NCI-H226 (cell line): Measurements from ENCODE around the gene ZNG1F.
"Not testable (repeated sequence)": the region's sequence is repeated elsewhere in the genome, so short reads cannot be mapped to it uniquely, and the experiment has no call there.

Source experiments
- DNase-seq: peaks from one replicate; pipeline ENCODE4 v3.0.0-alpha.2; 2015

ZNG1F gene

DNA sequence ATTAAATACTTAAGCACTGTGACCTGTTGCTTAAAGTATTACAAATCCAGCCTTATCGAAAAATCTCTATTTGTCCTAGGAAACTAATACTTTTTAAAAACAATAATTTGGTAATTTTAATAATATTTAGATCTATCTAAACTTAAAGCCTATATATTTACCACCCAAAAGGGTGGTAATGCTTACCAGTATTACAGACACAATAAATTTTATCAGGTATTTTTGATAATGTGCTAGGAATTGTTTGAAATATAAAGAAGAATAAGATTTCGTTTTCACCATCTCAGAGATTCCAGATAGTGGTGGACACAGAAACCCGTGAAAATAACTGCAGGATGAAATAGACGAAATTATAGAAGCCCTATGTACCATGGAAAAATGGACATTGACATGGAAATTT is 68.4 kb downstream of the ZNG1F start:
- not testable (repeated sequence) for DNase-seq

DNA sequence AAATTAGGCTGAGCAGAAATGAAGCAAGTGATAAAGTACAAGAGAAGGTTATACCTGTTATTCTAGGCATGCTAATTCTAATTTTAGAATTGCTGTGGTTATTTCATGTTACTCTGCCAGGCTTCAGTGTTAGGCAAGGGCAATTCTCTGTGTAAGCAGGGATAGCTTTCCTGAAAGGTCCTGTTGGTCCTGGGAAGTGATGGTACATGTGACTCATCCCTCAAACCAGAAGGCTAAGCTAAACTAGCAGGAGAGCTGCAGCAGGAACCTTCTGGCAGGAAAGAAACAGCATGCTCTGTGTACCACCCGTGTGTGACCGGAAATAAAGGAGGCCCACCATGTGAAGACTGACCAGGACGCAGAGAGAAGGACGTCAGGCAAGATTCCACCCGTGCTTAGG is 69.4 kb downstream of the ZNG1F start:
- DNase-seq, result not testable (repeated sequence)

DNA sequence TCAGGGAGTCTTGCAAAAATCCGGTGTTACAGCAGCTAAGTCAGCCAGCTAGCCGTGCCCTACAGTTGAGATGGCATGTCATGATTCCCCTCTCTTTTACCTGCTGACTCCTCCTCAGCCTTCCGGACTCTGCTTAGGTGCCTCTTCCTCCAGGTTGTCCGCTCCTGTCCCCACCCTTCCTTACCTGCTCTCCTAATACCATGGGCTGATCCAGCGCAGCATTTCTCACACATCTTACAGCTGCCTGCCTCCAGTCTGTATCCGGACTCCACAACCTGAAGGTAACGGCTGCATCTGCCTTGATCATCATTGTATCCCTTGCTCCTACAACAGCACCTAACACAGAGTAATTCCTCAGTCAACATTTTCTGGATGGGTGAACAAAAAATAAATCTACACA is 69.8 kb downstream of the ZNG1F start:
- DNase-seq, result not testable (repeated sequence)

DNA sequence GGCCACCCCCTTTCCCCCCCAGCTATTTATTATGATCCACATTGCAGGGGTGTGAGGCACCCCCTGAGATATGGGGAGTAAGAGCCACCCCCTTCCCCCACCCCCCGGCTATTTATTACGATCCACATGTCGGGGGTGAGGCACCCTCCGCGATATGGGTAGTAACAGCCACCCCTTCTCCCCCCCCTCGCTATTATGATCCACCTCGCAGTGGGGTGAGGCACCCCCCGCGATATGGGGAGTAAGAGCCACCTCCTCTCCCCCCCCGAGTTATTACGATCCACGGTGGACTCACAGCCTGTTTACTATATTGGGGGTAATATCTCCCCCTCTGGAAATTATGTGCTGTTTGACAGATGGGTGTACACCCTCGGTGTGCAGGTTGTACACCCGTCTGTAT is 75.8 kb downstream of the ZNG1F start:
- DNase-seq, result not testable (repeated sequence)

DNA sequence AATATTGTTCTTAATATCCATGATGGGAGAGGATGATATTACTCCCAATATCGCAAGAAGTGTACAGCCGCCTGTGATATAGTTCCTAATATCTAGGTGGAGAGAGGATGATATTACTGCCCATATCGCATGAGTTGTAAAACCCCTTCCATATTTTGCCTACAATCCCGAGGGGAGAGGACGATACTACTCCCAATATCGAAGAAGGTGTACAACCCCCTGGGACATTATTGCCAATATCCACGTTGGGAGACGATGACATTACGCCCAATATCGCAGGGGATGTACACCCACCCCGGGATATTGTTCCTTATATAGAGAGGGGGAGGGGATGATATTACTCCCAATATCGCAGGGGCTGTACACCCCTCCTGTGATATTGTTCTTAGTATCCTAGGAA is 77.7 kb downstream of the ZNG1F start:
- DNase-seq, result not testable (repeated sequence)

DNA sequence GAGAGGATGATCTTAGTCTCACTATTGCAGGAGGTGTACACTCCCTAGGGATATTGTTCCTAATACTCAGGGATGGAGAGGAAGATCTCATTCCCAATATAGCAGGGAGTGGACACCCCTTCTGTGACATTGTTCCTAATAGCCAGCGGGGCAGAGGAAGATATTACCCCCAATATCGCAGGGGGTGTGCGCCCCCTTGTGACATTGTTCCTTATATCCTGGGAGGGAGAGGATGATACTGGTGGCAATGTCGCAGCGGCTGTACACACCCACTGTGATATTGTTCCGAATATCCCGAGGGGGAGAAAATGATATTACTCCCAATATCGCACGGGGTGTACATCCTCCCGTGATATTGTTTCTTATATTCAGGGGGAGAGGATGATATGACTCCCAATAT is 78.2 kb downstream of the ZNG1F start:
- not testable (repeated sequence) for DNase-seq

DNA sequence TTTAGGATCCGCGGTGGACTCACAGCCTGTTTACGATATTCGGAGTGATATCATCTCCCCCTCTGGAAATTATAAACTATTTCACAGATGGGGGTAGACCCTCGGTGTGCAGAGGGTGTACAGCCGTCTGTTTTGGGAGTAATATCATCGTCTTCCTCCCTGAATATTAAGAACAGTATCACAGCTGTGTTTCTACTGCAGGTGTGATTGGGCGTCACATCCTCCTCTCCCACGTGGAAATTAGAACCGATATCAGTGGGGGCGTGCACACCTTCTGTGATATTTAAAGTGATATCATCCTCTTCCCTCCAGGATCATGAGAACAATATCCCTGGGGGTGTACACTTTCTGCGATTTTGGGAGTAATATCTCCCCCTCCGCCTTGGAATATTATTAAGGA is 79.9 kb downstream of the ZNG1F start:
- DNase-seq, result not testable (repeated sequence)

DNA sequence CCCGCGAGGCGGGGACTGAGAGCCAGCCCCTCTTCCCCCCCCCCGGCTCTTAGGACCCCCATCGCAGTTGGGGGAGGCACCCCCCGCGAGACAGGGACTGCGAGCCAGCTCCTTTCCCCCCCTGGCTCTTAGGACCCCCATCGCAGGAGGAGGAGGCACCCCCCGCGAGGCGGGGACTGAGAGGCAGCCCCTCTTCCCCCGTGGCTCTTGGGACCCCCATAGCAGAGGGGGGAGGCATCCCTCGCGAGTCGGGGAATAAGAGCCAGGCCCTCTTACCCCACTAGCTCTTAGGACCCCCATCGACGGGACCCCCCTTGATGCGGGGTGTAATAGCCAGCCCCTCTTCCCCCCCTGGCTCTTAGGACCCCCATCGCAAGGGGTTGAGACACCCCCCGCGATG is 80.3 kb downstream of the ZNG1F start:
- DNase-seq, result not testable (repeated sequence)

DNA sequence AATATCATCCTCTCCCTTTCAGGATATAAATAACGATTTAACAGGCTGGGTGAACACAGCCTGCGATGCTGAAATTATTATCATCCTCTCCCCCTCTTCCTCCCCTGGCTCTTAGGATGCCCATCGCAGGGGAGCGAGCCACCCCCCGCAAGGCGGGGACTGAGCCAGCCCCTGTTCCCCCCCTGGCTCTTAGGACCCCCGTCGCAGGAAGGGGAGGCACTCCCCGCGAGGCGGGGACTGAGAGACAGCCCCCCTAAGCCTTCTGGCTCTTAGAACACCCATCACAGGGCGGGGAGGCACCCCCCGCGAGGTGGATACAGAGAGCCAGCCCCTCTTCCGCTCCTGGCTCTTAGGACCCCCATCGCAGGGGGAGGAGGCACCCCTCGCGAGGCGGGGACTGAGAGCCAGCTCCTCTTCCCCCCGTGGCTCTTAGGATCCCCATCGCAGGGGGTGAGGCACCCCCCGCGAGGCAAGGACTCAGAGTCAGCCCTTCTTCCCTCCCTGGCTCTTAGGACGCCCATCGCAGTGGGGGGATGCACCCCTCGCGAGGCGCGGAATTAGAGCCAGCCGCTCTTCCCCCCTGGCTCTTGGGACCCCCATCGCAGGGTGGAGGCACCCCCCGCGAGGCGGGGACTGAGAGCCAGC is 82.5 kb downstream of the ZNG1F start:
- not testable (repeated sequence) for DNase-seq

DNA sequence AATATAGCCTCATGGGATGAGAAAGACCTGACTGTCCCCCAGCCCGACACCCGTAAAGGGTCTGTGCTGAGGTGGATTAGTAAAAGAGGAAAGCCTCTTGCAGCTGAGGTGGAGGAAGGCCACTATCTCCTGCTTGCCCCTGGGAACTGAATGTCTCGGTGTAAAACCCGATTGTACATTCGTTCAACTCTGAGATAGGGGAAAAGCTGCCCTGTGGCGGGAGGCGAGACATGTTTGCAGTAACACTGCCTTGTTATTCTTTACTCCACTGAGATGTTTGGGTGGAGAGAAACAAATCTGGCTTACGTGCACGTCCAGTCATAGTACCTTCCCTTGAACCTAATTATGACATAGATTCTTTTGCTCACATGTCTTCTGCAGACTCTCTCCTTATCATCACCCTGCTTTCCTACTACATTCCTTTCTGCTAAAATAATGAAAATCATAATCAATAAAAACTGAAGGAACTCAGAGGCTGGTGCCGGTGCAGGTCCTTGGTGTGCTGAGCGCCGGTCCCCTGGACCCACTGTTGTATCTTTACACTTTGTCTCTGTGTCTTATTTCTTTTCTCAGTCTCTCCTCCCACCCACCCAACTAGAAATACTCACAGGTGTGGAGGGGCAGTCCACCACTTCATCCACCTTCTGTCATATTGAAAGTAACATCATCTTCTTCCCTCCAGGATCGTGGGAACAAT is 83.4 kb downstream of the ZNG1F start:
- DNase-seq, result not testable (repeated sequence)

DNA sequence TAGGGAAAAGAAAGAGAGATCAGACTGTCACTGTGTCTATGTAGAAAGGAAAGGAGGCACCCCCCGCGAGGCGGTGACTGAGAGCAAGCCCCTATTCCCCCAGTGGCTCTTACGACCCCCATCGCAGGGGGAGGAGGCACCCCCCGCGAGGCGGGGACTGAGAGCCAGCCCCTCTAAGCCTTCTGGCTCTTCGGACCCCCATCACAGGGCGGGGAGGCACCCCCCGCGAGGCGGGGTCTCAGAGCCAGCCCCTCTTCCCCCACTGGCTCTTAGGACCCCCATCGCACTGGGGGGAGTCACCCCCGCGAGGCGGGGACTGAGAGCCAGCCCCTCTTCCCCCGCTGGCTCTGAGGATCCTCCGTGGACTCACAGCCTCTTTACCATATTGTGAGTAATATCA is 84.6 kb downstream of the ZNG1F start:
- DNase-seq, result not testable (repeated sequence)

DNA sequence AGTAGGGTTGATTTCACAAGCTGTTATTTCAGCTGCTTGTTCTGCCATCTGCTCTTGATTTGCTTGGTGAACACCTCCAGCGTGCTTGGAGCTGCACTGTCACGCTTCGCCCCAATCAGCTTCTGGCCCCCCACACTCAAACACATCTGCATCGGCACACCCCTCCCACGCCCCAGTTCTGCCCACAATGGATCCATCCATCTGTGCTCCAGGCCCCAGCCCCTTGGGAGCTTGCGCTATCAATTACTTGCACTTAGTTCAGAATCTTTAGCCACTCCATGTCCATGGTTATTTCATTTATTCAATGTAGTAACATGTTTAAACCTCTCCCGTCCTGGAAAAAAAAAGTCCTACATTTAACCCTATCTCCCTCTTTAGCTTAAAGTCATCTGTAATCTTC is 88.6 kb downstream of the ZNG1F start:
- DNase-seq, result not testable (repeated sequence)

DNA sequence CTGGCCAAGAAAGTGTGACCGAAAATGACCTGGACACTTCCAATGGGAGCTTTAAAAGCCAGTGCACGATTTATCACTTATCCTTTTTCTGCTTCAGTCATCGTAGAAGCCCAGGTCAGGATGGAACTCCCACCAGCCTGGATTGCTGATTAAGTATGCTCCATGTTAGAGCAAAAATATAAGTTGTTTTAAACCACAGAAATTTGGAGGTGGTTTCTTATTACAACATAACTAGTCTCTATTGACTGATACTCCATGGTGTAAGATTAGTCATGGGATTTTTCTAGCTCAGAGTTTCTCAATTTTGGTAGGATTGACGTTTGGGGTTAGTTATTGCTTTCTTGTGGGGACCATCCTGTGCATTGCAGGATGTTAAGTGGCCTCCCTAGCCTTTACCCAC is 90.4 kb downstream of the ZNG1F start:
- peak; percentile 58 for DNase-seq

DNA sequence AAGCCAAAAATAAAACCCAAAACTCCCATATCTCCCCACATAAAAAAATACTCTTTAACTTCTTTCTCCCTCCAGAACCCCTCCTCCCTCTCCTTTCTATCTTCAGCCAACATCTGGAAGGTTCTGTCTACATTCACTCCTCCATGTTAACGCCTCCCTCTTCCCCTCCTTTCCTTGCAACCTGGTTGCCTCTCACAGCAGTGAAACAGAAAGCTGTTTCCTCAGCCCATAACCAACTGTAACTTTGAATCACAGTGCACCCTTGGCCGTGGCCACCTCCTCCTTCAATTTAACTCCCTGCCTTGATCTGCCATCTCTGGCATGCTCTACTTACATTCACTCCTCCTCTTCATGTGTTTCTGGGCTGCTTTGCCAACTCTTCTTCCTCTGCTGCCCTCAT is 94.1 kb downstream of the ZNG1F start:
- not testable (repeated sequence) for DNase-seq

DNA sequence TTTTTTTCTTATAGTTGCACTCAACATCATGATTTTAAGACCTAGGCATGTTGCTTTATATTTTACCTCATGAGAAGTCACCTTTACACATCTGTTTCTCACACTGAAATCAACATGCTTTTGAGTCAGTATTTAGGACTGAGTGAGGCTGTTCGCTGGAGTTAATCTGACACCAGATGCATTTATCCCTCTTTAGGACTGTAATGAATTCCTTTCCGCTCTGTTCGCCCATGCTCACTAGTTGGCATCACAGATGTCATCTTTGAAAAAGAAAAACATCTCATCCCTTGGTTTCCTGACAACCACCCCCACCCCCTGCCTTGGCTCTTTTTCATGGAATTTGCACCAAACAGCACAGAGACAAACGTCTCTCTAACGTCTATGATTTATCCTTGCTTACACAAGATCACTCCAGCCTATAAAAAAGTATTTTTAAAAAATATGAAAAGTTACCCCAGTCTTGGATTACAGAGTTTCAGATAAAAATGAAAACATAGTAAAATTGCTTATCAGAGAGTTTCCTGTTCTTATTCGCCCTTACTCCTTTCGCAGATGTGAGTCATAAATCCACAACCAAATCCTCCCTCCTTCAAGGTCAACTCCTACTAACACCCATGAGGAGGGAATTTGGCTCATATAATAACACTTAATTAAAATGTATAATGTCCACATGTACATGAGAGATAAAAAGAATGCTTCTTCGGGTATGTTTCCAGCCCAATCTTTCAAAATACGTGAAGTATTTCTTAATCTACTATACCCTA is 94.9 kb downstream of the ZNG1F start:
- DNase-seq, result peak; percentile 47

DNA sequence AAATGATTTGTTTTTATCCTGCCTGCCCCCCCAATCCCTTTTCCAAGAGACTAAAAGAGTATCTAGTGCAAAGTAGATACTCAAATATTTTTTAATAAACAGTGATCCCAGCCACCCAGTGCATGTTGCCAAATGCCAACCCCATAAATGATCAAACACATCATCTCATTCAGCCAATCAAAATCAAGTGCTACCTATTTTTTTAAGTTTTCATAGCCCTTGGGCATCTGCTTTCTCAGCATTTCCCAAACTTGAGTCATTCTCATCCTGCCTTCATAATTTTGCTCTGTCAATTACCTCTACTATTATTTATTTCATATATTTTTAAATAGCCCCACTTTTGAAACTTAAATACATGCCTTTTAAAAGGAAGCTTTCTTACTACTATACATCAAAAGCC is 98.2 kb downstream of the ZNG1F start:
- DNase-seq, result not testable (repeated sequence)

DNA sequence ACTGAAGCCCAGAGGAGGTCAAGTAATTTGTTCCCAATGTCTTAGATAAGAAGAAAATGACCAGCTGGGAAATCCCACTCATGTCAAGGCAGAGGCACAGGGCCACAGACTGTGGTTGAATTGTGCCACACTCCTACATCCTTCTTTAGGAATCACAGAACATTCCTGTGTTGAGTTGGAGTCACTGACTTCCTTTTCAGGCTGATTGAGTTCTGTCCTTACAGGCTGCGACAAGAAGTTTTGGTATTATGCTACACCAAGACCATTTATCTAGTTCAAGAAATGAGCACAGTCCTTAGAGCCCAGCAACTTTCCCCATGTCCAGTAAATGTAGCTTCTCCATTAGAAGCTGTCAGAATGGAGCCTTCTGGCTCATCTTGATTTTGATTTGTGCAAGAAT is 98.7 kb downstream of the ZNG1F start:
- DNase-seq, result not testable (repeated sequence)

DNA sequence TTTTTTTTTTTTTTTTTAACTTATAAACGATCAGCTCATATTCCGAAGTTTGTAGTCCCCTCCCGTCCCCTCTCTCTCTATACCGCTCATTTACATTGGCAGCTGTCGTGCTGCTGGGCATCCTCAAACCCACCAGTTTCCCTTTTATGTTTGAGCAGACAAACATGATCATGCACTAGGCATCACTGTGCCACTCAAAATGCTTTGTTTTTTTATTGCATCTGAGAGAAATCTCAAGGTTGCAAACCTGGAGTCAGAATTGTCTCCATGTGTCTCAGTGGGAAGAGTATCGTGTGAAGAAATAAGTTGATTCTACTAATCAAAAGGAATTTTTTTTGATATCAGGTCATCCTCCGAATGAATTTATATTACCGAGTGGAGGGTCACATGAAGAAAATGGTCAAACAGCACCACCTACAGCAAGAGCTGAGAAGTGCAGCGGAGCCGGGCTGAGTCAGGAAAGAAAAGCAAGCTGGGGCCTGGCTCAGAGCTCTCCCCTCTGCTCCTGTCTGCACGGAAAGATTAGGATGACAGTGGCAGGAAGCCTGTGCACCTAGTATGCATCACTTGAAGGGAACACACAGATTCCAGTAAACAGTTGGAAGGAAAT is 100.6 kb downstream of the ZNG1F start:
- DNase-seq, result not testable (repeated sequence)

DNA sequence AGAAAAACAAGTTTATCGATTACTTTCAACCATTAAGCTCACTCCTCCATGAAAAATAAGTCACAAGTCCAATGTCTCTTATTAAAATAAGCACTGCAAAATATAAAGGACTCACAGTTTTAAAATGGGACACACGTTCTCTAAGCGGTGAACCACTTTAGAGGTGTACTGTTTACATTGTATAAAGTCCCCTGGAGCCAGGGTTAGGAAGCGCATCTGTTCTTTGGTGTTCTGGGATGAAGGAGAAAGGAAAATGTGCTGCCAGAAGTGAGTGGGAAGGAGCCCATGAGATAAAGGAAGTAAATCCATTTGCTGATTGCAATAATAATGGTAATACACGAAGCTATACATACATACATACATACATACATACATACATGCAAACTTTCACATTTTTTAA is 101.2 kb downstream of the ZNG1F start:
- DNase-seq, result not testable (repeated sequence)

DNA sequence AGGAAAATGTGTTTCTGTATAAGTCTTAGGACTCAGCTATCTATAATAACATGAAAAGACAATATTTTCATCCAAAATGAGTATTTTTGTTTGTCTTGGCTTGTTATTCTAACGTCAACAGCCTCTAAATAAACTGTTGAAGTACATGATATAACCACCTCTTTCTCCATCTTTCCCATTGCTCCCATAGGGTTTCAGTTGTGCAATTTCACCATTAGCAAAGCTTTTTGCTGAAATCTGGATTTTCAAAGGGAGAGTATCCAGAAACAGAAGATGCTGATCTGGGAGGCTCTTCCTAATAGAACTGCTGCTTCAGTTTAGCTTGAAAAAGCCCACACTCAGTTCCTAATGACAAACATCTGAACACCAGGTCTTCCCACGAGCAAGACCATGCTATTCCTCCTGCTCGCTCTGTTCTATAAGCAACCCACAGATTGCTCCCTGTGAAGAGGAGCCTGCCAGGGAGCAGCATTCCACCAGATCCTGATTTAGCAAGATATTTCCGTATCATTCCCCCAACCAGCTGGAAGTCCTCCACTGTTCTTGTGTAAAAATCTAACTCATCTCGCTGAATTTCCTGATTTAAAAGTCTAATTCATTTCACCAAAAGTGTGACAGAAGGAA is 101.8 kb downstream of the ZNG1F start:
- not testable (repeated sequence) for DNase-seq

DNA sequence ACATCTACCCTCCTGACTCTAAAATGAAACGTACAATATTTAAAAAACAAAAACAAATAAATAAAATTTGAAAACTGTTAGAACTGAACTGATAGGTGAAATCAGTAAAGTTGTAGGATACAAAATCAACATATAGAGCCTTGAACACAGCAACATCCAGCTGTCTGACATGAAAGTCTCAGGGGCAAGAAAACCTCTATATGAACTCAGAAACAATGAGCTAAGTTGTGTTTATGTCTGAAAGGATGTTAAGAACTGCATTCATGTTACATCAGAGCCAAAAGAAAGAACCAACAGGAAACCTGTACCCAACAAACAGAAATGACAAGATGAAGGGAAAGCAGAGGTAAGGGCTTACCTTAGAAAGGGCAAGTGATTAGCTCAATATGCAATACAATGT is 102.4 kb downstream of the ZNG1F start:
- not testable (repeated sequence) for DNase-seq

DNA sequence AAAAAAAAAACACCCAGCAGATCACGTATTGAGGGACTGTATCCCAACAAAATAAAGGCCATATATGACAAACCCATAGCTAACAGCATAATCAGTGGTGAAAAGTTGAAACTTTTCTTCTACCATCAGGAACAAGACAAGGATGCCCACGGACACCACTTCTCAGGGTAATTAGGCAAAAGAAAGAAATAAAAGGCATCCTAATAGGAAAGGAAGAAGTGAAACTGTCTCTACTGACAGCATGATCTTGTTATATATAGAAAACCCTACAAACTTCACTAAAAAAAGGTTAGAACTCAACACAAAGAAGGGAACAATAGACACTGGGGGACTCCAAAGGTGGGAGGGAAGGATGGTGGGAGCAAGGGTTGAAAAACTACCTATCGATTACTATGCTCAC is 102.9 kb downstream of the ZNG1F start:
- not testable (repeated sequence) for DNase-seq

DNA sequence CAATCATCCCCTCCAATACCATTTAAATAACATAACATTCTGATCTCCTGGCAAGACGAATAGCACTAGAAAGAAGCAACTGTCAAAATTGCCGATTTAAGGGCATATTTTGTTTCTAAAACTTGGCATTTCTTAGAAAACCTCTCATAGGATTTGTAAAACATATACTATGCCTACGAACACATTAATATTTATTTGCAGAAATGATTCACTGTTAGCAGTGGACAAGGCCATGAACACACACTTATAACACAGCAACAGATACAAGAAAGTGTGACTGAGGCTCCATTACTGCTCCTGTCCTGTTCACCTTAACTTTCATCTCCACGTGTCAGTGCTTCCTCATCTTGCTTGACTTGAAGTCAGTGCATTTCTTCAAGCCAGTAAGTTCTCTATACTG is 106.8 kb downstream of the ZNG1F start:
- DNase-seq, result not testable (repeated sequence)
